ENCODE data around the gene ZNF362.
A peak's percentile ranks its signal among the peaks of the same experiment; 100 is the strongest.

The ZNF362 gene

DNA sequence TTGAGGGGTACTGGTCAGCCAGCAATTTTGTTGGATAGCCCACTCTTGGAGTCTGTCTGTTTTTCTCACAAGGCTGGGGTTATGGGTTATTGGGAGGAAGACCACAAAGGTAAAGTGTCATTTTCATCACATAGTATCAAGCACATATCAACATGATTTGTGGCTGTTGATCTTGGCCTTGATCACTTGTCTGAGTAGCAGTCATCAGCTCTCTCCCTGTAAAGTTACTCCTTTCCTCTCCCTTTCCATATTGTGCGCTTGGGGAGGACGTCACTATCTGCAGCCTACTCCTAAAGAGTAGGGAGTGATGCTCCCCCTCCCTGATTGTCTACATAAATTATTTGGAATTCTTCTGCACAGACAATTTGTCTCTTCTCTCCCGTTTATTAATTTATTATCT is 1.8 kb upstream of the ZNF362 start:
- Mint-ChIP-seq H3K27me3 (peaks cover 16% of the 10 kb centered on the region), H3K4me3 (no peak overlapping the region), H3K4me1 (peaks cover 13% of the 10 kb centered on the region), H3K27ac (no peak overlapping the region), H3K9me3 (peaks cover 2% of the 10 kb centered on the region), H3K36me3 (peaks cover 1% of the 10 kb centered on the region)
- DNase-seq (ENCODE audit: low spot score in 2 of 2) (no peak), ATAC-seq (ENCODE audit: low read depth) (no peak)

DNA sequence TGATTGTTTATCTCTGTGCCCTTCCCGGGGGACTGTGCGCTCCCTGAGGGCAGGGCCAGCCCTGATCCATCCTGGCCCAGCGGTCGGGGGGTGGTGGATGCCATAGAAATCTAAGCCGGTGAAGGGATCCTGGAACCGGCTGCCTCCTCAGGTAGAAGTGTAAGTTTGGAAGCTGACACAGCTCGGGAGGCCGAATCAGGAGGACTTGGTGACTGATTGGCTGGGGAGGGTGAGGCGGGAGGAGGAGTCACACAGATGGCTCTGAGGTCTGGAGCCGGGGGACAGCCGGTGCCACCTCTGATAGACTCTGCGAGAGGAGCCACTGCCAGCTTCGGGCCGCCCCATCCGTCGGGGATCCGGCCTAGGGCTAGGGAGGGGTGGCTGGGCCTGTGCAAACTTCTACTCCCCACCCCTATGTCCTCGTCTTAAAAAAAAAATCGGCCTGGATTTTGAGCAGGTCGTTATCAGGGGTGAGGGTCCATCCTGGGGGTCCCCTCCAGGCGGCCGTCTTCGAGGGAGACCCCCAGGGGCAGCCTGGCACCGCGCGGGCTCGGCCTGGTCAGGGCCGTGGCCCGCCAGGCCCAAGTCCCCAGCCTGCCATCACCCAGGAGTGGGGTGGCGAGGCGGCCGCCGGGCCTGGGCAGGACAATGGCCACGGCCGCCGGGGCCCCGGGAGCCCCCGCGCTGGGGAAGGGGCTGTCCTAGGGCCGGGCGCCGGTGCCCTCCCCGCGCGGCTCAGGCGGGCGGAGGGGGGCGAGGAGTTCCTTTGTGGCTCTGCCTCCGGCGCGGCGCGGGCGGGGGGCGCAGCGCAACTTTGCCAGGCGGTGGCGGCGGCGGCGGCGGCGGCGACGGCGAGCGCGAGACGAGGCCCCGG is 708 bp upstream of the ZNF362 start:
- no peak overlapping the region for H3K27ac Mint-ChIP-seq

DNA sequence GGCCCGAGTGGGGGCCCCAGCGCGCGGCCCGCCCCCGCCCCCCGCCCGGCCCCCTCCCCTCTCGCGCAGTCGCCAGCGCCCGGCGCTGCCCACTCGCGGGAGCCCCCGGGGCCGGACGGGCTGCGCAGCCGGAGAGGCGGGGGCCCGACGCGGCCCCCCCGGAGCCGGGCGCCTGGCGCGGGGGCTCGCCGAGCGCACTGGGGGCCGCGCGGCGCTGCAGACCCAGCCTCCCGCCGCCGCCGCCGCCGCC is 146 bp upstream of the ZNF362 start:
- peaks cover 2% of the 10 kb centered on the region for H3K9me3 Mint-ChIP-seq
- DNase-seq (ENCODE audit: low spot score in 2 of 2) (no peak), ATAC-seq (ENCODE audit: low read depth) (no peak)
- peaks cover 2% of the 10 kb centered on the region for H3K36me3 Mint-ChIP-seq
- H3K27me3 Mint-ChIP-seq: peaks cover 6% of the 10 kb centered on the region
- H3K4me1 Mint-ChIP-seq: peaks cover 22% of the 10 kb centered on the region
- H3K4me3 Mint-ChIP-seq: peak overlapping the region; percentile 74
- H3K27ac Mint-ChIP-seq: peak overlapping the region; percentile 93

More for the DNA sequence above, 708 bp upstream of the ZNF362 start:
- Mint-ChIP-seq H3K36me3 (peaks cover 2% of the 10 kb centered on the region), H3K9me3 (peaks cover 2% of the 10 kb centered on the region), H3K27me3 (peaks cover 9% of the 10 kb centered on the region), H3K4me1 (peaks cover 22% of the 10 kb centered on the region), H3K4me3 (peak overlapping the region; percentile 69)
- DNase-seq (ENCODE audit: low spot score in 2 of 2): peak; percentile 20 to 43
- ATAC-seq (ENCODE audit: low read depth): peak; percentile 59

DNA sequence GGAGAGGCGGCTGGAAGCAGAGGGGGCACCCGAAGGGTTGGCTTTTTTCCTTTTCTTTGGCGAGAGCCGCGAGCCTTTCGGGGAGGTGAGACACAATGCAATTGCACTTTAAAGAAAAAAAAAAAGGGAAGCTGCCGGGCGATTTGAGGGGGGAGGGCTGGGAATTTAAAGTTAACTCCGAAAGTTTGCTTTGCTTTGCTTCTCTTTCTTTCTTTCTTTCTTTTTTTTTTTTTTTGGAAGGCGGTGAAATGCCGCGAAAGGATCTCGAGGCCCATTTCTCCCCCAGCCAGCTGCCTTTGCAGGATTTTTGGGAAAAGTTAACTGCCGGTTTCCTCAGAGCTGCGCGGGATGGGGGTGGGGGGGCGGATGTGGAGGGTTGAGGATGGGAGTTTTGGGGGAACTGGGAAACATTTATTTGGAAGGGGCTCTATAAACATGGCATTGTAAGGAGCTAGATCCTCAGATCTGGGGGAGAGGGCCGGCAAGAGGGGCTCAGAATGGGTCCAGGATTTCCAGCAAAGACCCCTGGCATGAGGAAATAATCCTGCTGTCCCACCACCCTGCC is 997 bp downstream of the ZNF362 start:
- Mint-ChIP-seq H3K36me3 (peaks cover 4% of the 10 kb centered on the region), H3K9me3 (no peaks in the 10 kb centered on the region), H3K27me3 (no peaks in the 10 kb centered on the region), H3K27ac (peak overlapping the region; percentile 93), H3K4me1 (peaks cover 31% of the 10 kb centered on the region), H3K4me3 (peak overlapping the region; percentile 98)
- ATAC-seq (ENCODE audit: low read depth): no peak
- DNase-seq (ENCODE audit: low spot score in 2 of 2): no peak

DNA sequence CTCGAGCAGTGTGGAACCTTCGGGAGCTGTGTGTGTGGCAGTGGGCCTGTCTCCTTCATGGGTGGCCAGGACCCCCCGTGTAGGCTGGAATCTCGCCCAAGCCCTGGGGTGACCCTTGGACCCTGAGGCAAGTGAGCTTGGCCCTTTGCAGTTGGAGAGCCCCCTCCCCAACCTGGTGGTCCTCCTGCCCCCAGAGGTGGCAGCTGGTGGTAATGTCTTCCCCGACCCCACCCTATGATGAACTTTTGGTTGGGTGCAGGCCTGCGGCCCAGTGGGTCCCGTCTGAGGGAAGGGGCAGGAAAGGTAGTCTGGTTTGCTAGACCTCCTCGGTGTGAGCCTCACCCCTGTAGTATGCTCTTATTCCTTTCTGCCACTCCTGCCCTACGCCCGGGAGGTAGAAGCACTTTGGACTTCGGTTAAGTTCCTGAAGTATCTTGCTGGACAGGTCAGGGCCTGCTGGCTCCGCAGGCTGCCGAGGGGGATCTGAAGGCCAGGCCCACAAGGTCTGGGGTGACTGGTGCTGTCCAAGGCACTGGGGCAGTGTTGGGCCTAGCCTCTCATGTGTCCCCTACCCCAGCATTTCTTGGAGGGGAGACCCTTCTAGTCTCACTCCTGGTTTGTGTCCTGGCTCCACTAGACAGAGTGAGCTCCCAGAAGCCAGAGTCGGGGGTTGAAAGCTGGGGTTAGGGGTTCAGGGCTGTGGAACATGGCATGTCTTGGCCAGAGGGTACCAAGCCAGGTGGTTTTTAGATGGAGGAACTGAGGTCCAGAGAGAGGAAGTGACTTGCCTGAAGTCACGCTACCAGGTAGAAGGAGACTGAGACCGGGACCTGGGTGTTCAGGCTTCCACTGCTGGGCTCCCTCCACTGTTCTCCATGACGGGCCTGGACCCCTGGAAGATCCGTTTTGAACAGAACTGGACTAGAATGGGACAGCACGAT is 1.8 kb downstream of the ZNF362 start:
- peaks cover 31% of the 10 kb centered on the region for H3K4me1 Mint-ChIP-seq
- no peak for ATAC-seq (ENCODE audit: low read depth)
- peak overlapping the region; percentile 98 for H3K4me3 Mint-ChIP-seq
- no peak overlapping the region for H3K27ac Mint-ChIP-seq
- H3K27me3 Mint-ChIP-seq: no peaks in the 10 kb centered on the region
- H3K36me3 Mint-ChIP-seq: peaks cover 8% of the 10 kb centered on the region
- no peaks in the 10 kb centered on the region for H3K9me3 Mint-ChIP-seq
- DNase-seq (ENCODE audit: low spot score in 2 of 2): no peak

DNA sequence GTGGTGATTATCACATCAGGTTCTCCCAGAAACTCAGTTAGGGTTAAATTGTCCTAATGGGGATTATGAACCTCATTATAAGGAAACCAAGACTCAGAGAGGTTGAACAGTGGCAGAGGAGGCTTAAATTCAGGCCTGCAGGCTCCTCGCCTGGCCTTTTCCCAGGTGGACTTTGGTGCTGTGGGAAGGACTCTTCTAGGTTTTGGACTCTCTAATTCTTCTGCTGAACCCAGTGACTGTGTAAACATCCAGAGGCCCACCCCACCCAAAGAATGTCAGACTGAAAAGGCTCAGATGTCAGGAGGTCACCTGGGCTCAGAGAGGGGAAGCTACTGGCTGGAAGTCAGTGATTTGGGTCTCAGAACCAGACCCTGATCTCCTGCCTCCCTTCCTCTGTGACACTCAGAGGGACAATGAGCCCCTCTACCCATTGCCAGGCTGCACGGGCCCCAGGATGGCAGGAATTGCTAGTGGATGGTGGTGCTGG is 2.5 kb downstream of the ZNF362 start:
- peaks cover 8% of the 10 kb centered on the region for H3K36me3 Mint-ChIP-seq
- no peak for DNase-seq (ENCODE audit: low spot score in 2 of 2)
- no peak for ATAC-seq (ENCODE audit: low read depth)
- no peak overlapping the region for H3K27ac Mint-ChIP-seq
- no peaks in the 10 kb centered on the region for H3K9me3 Mint-ChIP-seq
- H3K4me3 Mint-ChIP-seq: peak overlapping the region; percentile 17
- H3K27me3 Mint-ChIP-seq: no peaks in the 10 kb centered on the region
- H3K4me1 Mint-ChIP-seq: peaks cover 31% of the 10 kb centered on the region

DNA sequence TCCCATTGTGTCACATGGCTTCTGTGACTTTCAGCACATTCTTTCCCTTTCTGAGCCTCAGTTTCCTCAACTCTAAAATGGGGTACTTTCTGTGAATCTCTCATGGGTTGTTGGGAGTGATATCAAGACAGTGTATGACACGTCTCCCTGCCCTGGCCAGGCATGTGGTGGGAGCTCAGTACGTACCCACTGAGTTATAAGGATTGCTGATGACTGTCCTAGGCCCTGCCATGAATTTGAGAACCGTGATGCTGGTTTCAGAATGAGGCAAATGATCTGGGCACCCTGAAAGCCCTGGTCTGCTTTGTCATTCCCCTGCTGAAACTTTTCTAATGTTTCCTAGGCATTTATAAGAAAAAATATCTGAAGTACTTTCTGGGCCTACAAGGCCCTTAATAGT is 3.6 kb downstream of the ZNF362 start:
- H3K4me3 Mint-ChIP-seq: no peak overlapping the region
- H3K36me3 Mint-ChIP-seq: peaks cover 8% of the 10 kb centered on the region
- peaks cover 31% of the 10 kb centered on the region for H3K4me1 Mint-ChIP-seq
- no peak for ATAC-seq (ENCODE audit: low read depth)
- H3K9me3 Mint-ChIP-seq: no peaks in the 10 kb centered on the region
- no peak overlapping the region for H3K27ac Mint-ChIP-seq
- no peaks in the 10 kb centered on the region for H3K27me3 Mint-ChIP-seq
- DNase-seq (ENCODE audit: low spot score in 2 of 2): no peak

DNA sequence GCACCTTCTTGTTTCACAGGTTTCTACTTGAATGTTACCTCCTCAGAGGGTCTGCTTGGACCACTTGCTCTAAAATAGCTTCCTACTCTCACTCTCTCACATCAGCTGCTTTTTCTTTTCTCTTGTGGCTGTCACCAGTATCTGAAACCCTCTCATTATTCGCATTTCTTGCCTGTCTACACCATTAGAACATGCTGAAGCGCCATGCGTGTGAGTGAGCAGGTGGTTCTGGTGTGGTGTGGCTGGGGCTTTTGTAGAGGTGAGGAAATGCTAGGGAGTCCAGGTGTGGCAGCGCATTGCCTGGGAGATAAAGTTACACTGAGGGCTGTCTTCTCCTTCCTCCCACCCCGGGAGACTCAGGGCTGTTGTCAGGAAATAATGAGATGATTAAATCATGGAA is 4.1 kb downstream of the ZNF362 start:
- peaks cover 31% of the 10 kb centered on the region for H3K4me1 Mint-ChIP-seq
- H3K27me3 Mint-ChIP-seq: no peaks in the 10 kb centered on the region
- ATAC-seq (ENCODE audit: low read depth) (no peak), DNase-seq (ENCODE audit: low spot score in 2 of 2) (no peak)
- peaks cover 8% of the 10 kb centered on the region for H3K36me3 Mint-ChIP-seq
- H3K4me3 Mint-ChIP-seq: no peak overlapping the region
- H3K9me3 Mint-ChIP-seq: no peaks in the 10 kb centered on the region
- H3K27ac Mint-ChIP-seq: no peak overlapping the region

DNA sequence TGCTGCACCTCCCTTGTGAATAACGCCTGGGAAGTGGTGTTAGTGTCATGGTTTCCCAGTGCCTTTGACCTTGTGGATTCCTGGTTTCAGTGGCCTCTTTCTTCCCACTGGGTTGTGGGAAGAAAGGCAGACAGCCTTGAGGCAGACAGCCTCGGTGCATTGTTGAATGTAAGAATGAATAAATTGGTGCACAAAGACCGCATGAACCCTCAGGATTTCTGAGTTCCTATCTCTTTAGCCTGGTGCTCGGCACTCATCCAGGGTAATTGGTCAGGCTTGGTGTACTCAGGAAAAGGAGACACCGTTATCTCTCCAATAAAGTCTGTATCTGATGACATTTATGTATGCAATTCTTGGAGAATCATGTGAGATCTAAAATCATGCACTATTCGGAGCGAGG is 5.1 kb downstream of the ZNF362 start:
- no peak overlapping the region for H3K27ac Mint-ChIP-seq
- no peak overlapping the region for H3K4me3 Mint-ChIP-seq
- H3K36me3 Mint-ChIP-seq: peaks cover 8% of the 10 kb centered on the region
- DNase-seq (ENCODE audit: low spot score in 2 of 2): no peak
- no peaks in the 10 kb centered on the region for H3K27me3 Mint-ChIP-seq
- peaks cover 33% of the 10 kb centered on the region for H3K4me1 Mint-ChIP-seq
- ATAC-seq (ENCODE audit: low read depth): no peak
- H3K9me3 Mint-ChIP-seq: no peaks in the 10 kb centered on the region

DNA sequence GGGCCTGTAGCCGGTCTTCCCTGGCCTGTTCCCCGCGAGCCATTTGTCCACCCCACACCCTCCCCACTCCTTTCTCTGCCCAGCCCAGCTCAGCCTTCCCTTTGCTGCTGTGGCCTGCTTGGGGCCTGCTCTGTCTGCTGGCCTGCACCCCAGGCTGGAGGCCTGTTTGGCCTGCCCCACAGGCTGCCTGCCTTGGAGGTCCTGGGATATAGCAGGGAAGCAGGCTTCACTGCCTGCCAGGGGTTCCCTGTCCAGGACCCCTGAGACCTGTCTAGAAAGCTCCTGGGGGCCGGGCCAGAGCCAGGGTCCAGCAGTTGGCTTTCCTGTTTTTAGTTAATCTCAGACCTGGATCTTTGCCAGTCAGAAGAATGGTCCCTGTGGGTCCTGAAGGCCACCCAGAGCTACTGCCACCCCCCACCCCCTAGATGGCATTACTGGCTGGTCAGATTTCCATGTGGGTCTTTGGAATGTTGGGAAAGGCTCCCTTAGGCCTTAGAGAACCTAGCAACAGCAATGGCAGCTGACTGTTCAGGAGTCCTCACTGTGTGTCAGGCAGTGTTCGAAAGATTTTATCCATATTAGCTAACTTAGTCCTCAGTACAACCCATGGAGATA is 7.7 kb downstream of the ZNF362 start:
- Mint-ChIP-seq H3K4me3 (no peak overlapping the region), H3K27me3 (no peaks in the 10 kb centered on the region), H3K36me3 (peaks cover 8% of the 10 kb centered on the region), H3K4me1 (peaks cover 33% of the 10 kb centered on the region), H3K9me3 (no peaks in the 10 kb centered on the region), H3K27ac (no peak overlapping the region)
- ATAC-seq (ENCODE audit: low read depth) (no peak), DNase-seq (ENCODE audit: low spot score in 2 of 2) (no peak)

DNA sequence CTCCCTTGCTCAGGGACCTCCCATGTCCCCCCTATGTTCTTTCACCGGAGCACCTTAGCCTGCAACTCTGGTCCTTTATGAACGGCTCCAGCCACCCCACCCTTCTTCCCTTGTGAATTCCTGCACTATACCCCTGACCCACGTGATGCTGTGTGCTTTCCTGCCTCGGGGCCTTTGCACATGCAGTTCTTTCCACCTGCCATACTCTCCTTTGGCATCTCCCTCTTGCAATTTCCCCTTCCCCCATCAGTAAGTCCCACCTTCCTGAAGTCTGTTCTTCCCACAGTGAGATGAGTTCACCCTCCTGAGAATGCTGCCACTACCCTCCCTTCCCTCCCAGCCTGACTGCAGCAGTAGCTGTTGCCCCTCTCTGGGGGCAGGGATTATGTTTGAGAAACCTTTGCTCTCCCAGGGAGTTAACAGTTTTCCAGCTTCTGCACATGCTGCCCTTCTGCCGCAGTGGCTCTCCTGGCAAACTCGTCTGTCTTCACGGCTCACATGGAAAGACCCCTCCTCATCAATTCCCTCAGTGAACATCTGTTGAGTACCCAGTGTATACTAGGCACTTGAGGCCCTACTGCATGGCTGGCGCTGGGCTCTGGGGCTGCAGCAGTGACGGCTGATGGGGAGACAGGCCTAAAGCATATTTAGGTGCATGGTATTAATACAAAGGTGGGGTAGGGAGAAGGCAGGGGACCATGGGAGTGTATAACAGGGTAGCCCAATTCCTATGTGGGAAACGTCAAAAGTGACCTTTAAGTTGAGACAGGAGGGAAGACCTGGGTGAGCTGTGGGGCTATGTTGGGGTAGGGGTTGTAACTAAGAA is 9.7 kb downstream of the ZNF362 start:
- ATAC-seq (ENCODE audit: low read depth) (no peak), DNase-seq (ENCODE audit: low spot score in 2 of 2) (no peak)
- peaks cover 9% of the 10 kb centered on the region for H3K36me3 Mint-ChIP-seq
- H3K27ac Mint-ChIP-seq: no peak overlapping the region
- H3K27me3 Mint-ChIP-seq: no peaks in the 10 kb centered on the region
- no peak overlapping the region for H3K4me3 Mint-ChIP-seq
- H3K9me3 Mint-ChIP-seq: no peaks in the 10 kb centered on the region
- H3K4me1 Mint-ChIP-seq: peaks cover 20% of the 10 kb centered on the region

DNA sequence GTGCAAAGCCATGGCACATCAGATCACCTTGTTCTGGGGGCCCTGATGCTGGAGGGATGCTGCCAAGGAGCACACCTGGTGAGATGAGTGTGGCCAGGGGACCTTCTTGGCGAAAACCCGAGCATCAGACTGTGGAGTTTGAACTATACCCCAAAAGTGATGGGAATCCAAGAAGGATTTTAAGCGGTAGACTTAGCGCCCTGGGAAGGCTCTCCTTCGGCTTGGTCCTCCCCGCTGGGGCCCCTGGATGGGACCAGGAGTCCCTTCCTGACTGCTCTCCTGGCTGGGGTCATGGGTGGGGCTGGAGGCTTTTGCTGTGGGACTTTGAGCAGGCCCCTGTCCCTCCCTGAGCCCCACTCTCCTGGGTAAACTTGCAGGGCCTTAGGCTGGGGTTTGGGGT is 10.5 kb downstream of the ZNF362 start:
- no peak overlapping the region for H3K27ac Mint-ChIP-seq
- H3K4me3 Mint-ChIP-seq: no peak overlapping the region
- H3K27me3 Mint-ChIP-seq: no peaks in the 10 kb centered on the region

More for the DNA sequence above, 10.5 kb downstream of the ZNF362 start:
- Mint-ChIP-seq H3K4me1 (peaks cover 22% of the 10 kb centered on the region), H3K9me3 (no peaks in the 10 kb centered on the region), H3K36me3 (peaks cover 11% of the 10 kb centered on the region)
- DNase-seq (ENCODE audit: low spot score in 2 of 2): no peak
- no peak for ATAC-seq (ENCODE audit: low read depth)
